Neutrophil (primary cell): ENCODE results near the gene POU3F1.

Experiments used
- H3K27ac ChIP-seq: fragments of 200-600 bp; sonication (generic); 2 replicates; pipeline ENCODE4 v1.5.1; 2016; ENCODE audit warnings: mild to moderate bottlenecking, moderate library complexity
- H3K27me3 ChIP-seq: fragments of 200-600 bp; sonication (generic); 2 replicates; pipeline ENCODE4 v1.6.0; 2016; ENCODE audit warnings: mild to moderate bottlenecking
- H3K36me3 ChIP-seq: fragments of 200-600 bp; sonication (generic); 2 replicates; pipeline ENCODE4 v1.5.1; 2017
- H3K4me1 ChIP-seq, 2 experiments: fragments of 200-600 bp in 1 of 2; sonication (generic) in 1 of 2; 1 replicate in 1 of 2; 2 replicates in 1 of 2; pipeline versions ENCODE4 v1.5.1 to v1.6.1; 2013 to 2016; ENCODE audit warnings: low read depth in 1 of 2, low read length in 1 of 2, mild to moderate bottlenecking in 1 of 2, moderate library complexity in 1 of 2; ENCODE audit not compliant: control insufficient read depth in 1 of 2, insufficient read depth in 1 of 2
- H3K4me3 ChIP-seq, 2 experiments: fragments of 200-600 bp in 1 of 2; sonication (generic) in 1 of 2; 1 replicate in 1 of 2; 2 replicates in 1 of 2; pipeline ENCODE4 v1.5.1; 2013 to 2016; ENCODE audit warnings: low read depth in 1 of 2, low read length in 1 of 2, mild to moderate bottlenecking in 1 of 2, moderate library complexity in 1 of 2
- H3K9me3 ChIP-seq: fragments of 200-600 bp; sonication (generic); 2 replicates; pipeline ENCODE4 v1.5.1; 2016
- CTCF ChIP-seq: fragments of 200-600 bp; sonication (generic); IDR thresholded peaks from 2 replicates; pipeline ENCODE4 v1.5.1; 2016; ENCODE audit warnings: antibody characterized with exemption

Gene POU3F1

GRCh38 chr1:38060498-38060897 lies 13.9 kb upstream of the POU3F1 start:
- TF ChIP-seq CTCF, result no peak
- H3K9me3 ChIP-seq, result no peaks in the 10 kb centered on the region
- H3K36me3 ChIP-seq, result no peaks in the 10 kb centered on the region
- no peaks in the 10 kb centered on the region for H3K4me1 ChIP-seq
- H3K27me3 ChIP-seq, result peaks cover 66% of the 10 kb centered on the region
- no peak overlapping the region for H3K27ac ChIP-seq
- no peak overlapping the region for H3K4me3 ChIP-seq

GRCh38 chr1:38059635-38060250 lies 13.2 kb upstream of the POU3F1 start:
- H3K36me3 ChIP-seq, result no peaks in the 10 kb centered on the region
- H3K27ac ChIP-seq, result no peak overlapping the region
- H3K9me3 ChIP-seq, result no peaks in the 10 kb centered on the region
- H3K4me3 ChIP-seq, result no peak overlapping the region
- no peaks in the 10 kb centered on the region for H3K4me1 ChIP-seq
- peaks cover 69% of the 10 kb centered on the region for H3K27me3 ChIP-seq
- TF ChIP-seq CTCF, result no peak

GRCh38 chr1:38055965-38056364 lies 9.4 kb upstream of the POU3F1 start:
- Histone ChIP-seq H3K4me1 (no peaks in the 10 kb centered on the region), H3K36me3 (no peaks in the 10 kb centered on the region), H3K27ac (no peak overlapping the region), H3K9me3 (no peaks in the 10 kb centered on the region), H3K27me3 (peaks cover 89% of the 10 kb centered on the region), H3K4me3 (no peak overlapping the region)
- no peak for TF ChIP-seq CTCF

- no peak overlapping the region for H3K4me3 ChIP-seq
- no peak overlapping the region for H3K27ac ChIP-seq
- H3K27me3 ChIP-seq, result peaks cover 89% of the 10 kb centered on the region
- H3K4me1 ChIP-seq, result no peaks in the 10 kb centered on the region
- H3K36me3 ChIP-seq, result no peaks in the 10 kb centered on the region
- H3K9me3 ChIP-seq, result no peaks in the 10 kb centered on the region
- no peak for TF ChIP-seq CTCF
Observed at GRCh38 chr1:38055398-38055797, 8.8 kb upstream of the POU3F1 start.

GRCh38 chr1:38053416-38054091 lies 7.0 kb upstream of the POU3F1 start:
- H3K27me3 ChIP-seq, result peaks cover 92% of the 10 kb centered on the region
- H3K4me1 ChIP-seq, result no peaks in the 10 kb centered on the region
- no peak overlapping the region for H3K4me3 ChIP-seq
- no peaks in the 10 kb centered on the region for H3K36me3 ChIP-seq
- no peaks in the 10 kb centered on the region for H3K9me3 ChIP-seq
- no peak for TF ChIP-seq CTCF
- no peak overlapping the region for H3K27ac ChIP-seq
